GM21423 (cell line): ENCODE data around the gene PIP5K1B.

Experiments
- ATAC-seq: cut with Tn5 transposase; IDR thresholded peaks from one replicate; pipeline ENCODE4 v1.9.1; 2021; ENCODE audit warnings: mild to moderate bottlenecking, moderate library complexity; ENCODE audit not compliant: unreplicated experiment

The PIP5K1B gene

GRCh38 chr9:68762570-68762969, 57.5 kb downstream of the PIP5K1B start:
- no peak for ATAC-seq

DNA sequence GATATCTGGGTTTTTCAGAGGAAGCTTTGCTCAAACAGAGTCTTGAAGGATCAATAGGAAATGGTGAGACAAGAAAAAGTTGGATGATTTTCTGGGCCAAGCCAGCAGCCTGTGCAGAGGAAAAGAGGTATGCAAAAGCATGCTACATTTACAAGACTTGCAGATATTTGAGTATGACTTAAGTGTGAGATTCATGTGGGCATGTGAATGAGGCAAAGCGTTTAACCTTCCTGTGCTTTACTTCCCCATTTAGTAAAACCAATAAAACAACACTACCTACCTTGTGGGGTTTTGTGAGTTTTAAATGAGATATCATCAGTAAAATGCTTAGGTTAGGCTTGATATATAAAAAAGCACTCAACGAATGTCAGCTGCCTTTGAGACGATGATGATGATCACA, 58.1 kb downstream of the PIP5K1B start:
- ATAC-seq, result no peak

GRCh38 chr9:68768619-68769018, 63.6 kb downstream of the PIP5K1B start:
- no peak for ATAC-seq

GRCh38 chr9:68769852-68770251, 64.8 kb downstream of the PIP5K1B start:
- ATAC-seq, result no peak

DNA sequence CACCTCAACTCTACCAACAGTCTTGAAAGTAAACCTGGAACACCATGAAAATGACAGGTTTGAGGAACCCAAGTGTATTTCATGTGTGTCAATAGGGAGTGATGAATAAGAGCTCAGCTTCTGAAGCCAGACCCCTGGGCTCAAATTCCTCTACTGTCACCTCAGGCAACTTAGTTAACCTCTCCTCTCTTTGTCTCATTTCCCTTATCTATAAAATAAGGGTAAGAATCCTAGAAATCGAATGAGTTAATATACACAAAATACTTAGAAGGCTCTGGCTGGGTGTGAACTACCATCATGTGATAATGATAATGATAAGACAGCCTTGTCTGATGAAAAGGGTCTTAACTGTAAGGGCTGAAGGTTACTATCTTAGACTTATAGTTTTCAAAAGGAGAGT, 66.3 kb downstream of the PIP5K1B start:
- ATAC-seq, result no peak

DNA sequence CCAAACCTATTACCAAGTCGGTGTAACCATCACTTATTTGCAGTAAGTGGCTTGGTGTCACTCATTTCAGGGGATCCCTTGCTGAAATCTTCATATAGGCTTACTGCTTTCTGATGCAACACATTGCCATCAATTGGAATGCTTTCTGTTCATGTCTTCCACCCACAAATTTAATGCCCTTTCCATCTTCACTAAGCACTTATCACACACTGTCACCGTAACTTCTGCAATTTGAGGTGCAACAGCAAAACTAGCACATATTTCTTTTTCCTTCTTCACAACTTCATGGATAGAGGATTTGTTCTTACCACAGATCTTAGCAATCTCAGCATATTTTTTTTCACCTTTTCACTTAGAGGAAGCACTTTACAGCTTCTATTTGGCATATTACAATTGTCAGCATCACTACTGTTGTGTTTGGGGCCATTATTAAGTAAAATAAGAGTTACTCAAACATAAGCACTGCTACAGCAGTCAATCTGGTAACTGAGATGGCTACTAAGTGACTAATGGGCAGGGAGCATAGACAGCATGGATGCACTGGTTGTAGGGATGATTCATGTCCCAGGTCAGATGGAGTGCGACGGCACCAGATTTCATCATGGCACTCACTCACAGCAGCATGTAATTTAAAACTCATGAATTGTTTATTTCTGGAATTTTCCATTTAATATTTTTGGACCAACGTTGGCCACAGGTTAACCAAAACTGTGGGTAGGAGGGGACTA, 70.1 kb downstream of the PIP5K1B start:
- no peak for ATAC-seq

- no peak for ATAC-seq
These were observed 72.2 kb downstream of the PIP5K1B start for GRCh38 chr9:68777070-68777763.

DNA sequence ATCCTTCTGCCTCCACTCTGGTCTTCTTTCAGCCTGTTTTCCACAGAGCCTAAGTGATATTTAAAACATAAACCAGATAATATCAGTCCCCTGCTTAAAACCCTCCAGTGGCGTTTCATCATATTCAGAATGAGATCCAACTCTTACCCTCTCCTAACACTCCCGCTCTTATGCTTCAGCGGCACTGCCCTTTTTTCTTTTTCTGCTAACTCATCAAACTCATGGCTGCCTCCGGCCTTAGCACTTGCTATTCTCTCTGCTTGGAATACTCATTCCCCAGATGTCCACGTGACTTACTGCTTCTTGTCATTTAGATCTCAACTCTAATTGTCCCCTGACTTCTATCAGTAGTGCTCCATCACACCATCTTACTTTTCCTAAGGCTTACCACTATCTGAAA, 73.6 kb downstream of the PIP5K1B start:
- ATAC-seq, result no peak

DNA sequence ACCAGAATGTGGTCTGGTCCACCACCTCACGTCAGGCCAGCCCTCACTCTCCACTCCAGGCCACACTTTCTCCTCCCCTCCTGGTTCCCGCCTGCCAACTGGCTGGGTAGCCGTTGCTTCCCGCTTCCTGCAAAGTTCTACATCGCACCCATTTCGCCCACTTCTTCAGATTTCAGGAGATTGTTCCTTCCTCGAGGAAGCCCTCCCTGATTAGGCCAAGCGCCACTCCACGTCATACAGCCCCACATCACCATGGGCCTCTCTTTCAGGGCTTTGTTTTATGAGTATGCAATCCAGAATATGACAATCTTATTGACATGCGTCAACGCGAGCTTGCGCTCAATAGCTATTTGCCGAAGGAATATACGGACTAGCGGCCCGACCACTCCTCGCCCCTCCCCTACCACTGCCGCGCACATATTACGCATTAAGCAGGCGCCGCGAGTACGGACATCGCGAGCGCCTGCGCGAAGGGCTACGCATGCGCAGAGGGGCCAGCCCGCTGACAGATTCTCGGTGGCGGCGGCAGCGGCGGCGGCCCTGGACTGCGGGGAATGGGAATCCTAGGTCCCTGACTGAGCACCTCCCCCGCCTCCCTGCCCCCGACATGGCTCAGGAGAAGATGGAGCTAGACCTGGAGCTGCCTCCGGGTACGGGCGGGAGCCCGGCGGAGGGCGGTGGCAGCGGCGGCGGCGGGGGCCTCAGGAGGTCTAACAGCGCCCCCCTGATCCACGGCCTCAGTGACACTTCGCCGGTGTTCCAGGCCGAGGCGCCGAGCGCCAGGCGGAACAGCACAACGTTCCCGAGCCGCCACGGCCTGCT, 74.7 kb downstream of the PIP5K1B start:
- ATAC-seq, result peak; percentile 81

DNA sequence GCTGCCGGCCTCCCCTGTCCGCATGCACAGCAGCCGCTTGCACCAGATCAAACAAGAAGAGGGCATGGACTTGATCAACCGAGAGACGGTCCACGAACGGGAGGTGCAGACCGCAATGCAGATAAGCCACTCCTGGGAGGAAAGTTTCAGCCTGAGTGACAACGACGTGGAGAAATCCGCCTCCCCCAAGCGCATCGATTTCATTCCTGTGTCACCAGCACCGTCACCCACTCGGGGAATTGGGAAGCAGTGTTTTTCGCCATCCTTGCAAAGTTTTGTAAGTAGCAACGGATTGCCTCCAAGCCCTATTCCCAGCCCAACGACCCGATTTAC, 75.3 kb downstream of the PIP5K1B start:
- no peak for ATAC-seq

GRCh38 chr9:68780720-68781119, 75.7 kb downstream of the PIP5K1B start:
- no peak for ATAC-seq

- ATAC-seq, result no peak
These were observed 76.9 kb downstream of the PIP5K1B start for GRCh38 chr9:68781928-68782327.

DNA sequence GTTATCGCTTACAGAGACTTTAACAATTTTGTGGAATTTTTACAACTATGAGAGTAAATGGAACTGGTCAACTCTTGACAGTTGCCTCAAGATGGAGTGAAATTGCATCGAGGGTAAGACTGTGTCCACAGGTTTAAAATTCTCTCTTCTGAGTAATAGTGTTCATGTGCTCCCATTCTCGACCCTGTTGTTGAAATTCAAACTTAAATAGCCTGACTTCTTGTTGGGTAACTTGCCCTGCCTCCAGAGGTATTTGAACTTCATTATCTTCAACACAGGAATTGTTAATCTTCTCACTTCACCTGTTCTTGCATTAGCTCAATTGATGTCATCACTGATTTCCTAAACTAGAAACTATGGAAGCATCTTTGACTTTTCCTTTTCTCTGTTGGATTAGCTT, 77.5 kb downstream of the PIP5K1B start:
- no peak for ATAC-seq

- ATAC-seq, result no peak
These were observed 80.9 kb downstream of the PIP5K1B start for GRCh38 chr9:68785965-68786364.

- no peak for ATAC-seq
These were observed 86.1 kb downstream of the PIP5K1B start for GRCh38 chr9:68791169-68791568.

DNA sequence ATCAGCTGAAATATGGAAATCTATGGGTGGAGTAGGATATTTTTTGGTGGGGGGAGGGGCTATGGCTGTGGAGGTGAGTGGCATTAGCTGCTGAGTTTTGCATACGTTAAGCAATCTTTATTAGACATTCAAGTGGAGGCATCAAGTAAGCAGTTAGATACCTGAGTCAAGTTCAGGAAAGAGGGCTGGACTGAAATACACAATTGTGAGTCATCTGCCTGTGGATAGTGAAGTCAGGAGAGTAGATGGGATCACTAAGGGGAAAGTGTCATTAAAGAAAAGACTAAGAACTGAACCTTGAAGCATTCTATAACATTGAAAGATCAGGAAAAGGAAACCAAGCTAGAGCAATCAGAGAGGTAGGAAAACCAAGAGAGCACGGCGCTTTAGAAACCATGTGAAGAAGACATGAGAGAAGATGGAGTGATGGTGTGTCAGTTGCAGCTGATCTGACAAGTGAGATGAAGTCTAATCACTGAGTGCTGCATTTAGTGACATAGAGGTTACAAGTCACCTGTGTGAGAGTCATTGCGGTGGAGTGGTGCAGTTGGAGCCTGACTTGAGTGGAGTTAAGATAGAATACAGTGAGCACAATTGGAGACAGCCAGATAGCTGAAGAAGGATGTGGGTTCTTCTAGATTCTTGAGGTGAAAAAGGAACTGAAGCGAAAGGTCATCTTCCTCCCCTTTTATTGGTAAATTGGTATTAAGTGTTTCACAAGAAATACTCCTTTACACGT, 88.7 kb downstream of the PIP5K1B start:
- peak; percentile 96 for ATAC-seq

DNA sequence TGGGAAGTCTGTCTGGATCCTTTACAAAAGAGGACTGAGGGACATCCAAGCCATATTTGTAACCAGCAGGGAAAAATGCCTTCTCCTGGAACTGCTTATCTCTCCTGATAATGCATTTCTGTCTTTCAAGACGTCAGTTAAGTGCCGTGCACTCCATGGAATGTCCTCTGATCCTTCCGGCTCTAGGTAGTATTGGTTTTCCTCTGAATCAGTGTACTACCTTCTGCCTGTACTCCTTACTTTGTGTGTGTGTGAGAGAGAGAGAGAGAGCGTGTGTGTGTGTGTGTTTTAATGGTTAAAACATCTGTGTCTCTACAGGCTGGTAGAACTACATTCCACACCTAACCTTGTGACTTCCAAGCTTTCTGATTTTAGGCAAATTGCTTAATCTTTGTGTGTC, 89.9 kb downstream of the PIP5K1B start:
- no peak for ATAC-seq

DNA sequence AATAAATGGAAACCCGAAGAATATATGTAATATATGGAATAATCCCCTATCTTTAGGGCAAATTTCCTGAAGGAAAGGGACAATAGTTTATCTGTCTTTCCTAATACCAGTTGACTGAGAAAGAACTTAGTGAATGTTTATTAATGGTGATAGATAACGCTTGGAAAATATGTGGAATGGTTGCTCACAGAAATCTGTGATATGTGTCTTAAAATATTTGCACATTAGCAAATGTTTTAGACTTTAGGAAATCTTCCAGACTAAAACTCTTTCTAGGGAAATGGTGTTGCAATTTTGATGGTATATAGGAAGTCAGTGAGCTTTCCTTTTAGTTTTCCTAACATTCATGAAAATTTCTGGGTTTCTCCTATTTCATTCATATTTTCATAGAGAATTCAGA, 90.4 kb downstream of the PIP5K1B start:
- ATAC-seq, result no peak

DNA sequence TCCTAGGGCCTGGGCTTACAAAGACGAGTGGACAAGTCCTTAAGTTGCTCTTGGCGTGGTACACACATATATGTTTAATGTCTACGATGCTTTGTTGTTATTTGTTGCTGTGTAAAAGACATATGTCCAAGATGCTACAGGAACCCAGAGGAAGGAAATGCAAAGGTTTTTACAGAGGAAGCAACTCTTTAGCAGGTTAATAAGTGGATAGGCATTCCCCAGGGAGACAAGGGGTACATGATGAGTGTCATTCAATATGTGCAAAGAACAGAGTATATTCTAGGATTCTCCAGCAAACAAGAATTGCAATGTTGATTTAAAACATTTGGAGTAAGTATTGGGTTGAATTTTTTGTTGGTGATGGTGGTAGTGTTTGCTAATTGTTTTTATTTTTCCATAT, 92.1 kb downstream of the PIP5K1B start:
- ATAC-seq, result no peak

- ATAC-seq, result no peak
These were observed 93.4 kb downstream of the PIP5K1B start for GRCh38 chr9:68798423-68798822.

DNA sequence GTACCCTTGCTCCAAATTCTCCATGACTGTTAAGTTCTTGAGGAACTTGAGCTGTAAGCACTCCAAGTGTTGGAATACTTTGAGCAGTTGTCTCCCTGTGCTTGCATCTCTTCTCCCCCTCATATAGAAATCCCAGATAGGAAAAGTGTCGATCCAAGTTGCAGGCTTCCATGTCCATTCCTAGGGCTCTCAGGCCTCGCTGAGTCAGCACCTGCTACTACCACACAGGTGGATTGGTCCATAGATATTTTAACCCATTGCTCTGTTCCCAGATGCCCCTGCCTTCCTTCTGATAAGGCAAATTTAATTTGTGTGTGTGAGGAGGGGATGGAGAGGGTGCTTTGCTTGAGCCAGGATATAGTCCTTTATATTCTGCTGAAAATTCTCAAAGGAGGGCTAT, 95.8 kb downstream of the PIP5K1B start:
- no peak for ATAC-seq
